CD4-positive, alpha-beta T cell (primary cell): Measurements from ENCODE around the gene KLK1. TPM values are rescaled to one million over a fixed set of nuclear protein-coding genes. Genes with fewer than 3 reads are reported as not detected.

Experiments used
- ATAC-seq: fragments of 200-7000 bp; cut with Tn5 transposase; one replicate; pipeline ENCODE4 v1.10.0; 2022; ENCODE audit warnings: mild to moderate bottlenecking; ENCODE audit not compliant: poor library complexity
- CTCF ChIA-PET: fragments of 350-600 bp; sonication (Branson Sonifier 250); formaldehyde crosslinking; loops from one replicate; lab custom pipeline; 2021; ENCODE audit warnings: antibody characterized with exemption, inconsistent platforms; lab: Charles Lee
- POLR2A ChIA-PET: fragments of 350-600 bp; sonication (Branson Sonifier 250); formaldehyde crosslinking; loops from one replicate; lab custom pipeline; 2021; ENCODE audit warnings: antibody characterized with exemption, inconsistent platforms; lab: Charles Lee
- DNase-seq, 14 experiments: peaks; one replicate each; pipeline ENCODE4 v3.0.0-alpha.2; 2013 to 2020; ENCODE audit warnings: mixed read lengths in 2 of 14
- H3K27ac ChIP-seq, 2 donors: one replicate each; pipeline versions ENCODE4 v1.5.1 to v1.7.0; 2013; ENCODE audit warnings: low read length in 2 of 2, low read depth in 1 of 2, mild to moderate bottlenecking in 1 of 2
- H3K27me3 ChIP-seq, 2 experiments: 1 replicate in 1 of 2; 2 replicates in 1 of 2; pipeline versions ENCODE4 v1.6.1 to v1.7.0; 2013; ENCODE audit warnings: low read length in 2 of 2, control low read depth in 1 of 2, mild to moderate bottlenecking in 1 of 2, moderate library complexity in 1 of 2; ENCODE audit not compliant: insufficient read depth in 2 of 2, control insufficient read depth in 1 of 2
- H3K36me3 ChIP-seq: one replicate; pipeline ENCODE4 v1.6.1; 2013; ENCODE audit warnings: low read length, control low read depth; ENCODE audit not compliant: insufficient read depth
- H3K4me1 ChIP-seq: one replicate; pipeline ENCODE4 v1.6.1; 2013; ENCODE audit warnings: low read length, control low read depth; ENCODE audit not compliant: insufficient read depth
- H3K4me3 ChIP-seq: one replicate; pipeline ENCODE4 v1.5.1; 2013; ENCODE audit warnings: mild to moderate bottlenecking, low read length, moderate library complexity
- H3K9me3 ChIP-seq, 2 experiments: 1 replicate in 1 of 2; 2 replicates in 1 of 2; pipeline versions ENCODE4 v1.6.1 to v1.7.0; 2013; ENCODE audit warnings: low read length in 2 of 2, mild to moderate bottlenecking in 2 of 2, control low read depth in 1 of 2, moderate library complexity in 1 of 2; ENCODE audit not compliant: control insufficient read depth in 1 of 2, insufficient read depth in 1 of 2
- H3K27ac Mint-ChIP-seq: one replicate; pipeline ENCODE4 v1.8.0; 2020; ENCODE audit warnings: mixed read lengths
- H3K27me3 Mint-ChIP-seq: one replicate; pipeline ENCODE4 v1.8.0; 2021; ENCODE audit warnings: mixed read lengths
- H3K36me3 Mint-ChIP-seq: one replicate; pipeline ENCODE4 v1.8.0; 2021; ENCODE audit warnings: low read depth, mixed read lengths
- H3K4me1 Mint-ChIP-seq: one replicate; pipeline ENCODE4 v1.8.0; 2021; ENCODE audit warnings: low read depth, mixed read lengths
- H3K4me3 Mint-ChIP-seq: one replicate; pipeline ENCODE4 v1.8.0; 2020; ENCODE audit warnings: mild to moderate bottlenecking, mixed read lengths
- H3K9me3 Mint-ChIP-seq: one replicate; pipeline ENCODE4 v1.8.0; 2020; ENCODE audit warnings: mixed read lengths
- intact Hi-C, 2 experiments: fragments of 100-400 bp; cut with DNase I in 1 of 2; cut with micrococcal nuclease in 1 of 2; formaldehyde crosslinking; loops; one replicate each; pipeline versions ENCODE4 v1.15.1 to v1.9.0; 2023 to 2025; cut with DNase I, micrococcal nuclease
- total RNA-seq, 174 experiments: library from RNA in 2 of 174; stranded (reverse) in 2 of 174; gene quantifications; one replicate each; pipeline ENCODE4 v1.2.3 and lab custom pipeline; 2021 to 2026
- TF ChIP-seq, protein P1 (sequence below): fragments of 200-600 bp; IDR thresholded peaks from one replicate; pipeline ENCODE4 v1.8.0; 2022; ENCODE audit warnings: antibody characterized with exemption, mild to moderate bottlenecking

Gene KLK1
- total RNA-seq, 2 experiments from 2014 or later = not detected

GRCh38 chr19:50793558-50794065 is 30.0 kb downstream of the KLK1 start:
- TF ChIP-seq, protein P1, sequence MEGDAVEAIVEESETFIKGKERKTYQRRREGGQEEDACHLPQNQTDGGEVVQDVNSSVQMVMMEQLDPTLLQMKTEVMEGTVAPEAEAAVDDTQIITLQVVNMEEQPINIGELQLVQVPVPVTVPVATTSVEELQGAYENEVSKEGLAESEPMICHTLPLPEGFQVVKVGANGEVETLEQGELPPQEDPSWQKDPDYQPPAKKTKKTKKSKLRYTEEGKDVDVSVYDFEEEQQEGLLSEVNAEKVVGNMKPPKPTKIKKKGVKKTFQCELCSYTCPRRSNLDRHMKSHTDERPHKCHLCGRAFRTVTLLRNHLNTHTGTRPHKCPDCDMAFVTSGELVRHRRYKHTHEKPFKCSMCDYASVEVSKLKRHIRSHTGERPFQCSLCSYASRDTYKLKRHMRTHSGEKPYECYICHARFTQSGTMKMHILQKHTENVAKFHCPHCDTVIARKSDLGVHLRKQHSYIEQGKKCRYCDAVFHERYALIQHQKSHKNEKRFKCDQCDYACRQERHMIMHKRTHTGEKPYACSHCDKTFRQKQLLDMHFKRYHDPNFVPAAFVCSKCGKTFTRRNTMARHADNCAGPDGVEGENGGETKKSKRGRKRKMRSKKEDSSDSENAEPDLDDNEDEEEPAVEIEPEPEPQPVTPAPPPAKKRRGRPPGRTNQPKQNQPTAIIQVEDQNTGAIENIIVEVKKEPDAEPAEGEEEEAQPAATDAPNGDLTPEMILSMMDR = no peak

DNA sequence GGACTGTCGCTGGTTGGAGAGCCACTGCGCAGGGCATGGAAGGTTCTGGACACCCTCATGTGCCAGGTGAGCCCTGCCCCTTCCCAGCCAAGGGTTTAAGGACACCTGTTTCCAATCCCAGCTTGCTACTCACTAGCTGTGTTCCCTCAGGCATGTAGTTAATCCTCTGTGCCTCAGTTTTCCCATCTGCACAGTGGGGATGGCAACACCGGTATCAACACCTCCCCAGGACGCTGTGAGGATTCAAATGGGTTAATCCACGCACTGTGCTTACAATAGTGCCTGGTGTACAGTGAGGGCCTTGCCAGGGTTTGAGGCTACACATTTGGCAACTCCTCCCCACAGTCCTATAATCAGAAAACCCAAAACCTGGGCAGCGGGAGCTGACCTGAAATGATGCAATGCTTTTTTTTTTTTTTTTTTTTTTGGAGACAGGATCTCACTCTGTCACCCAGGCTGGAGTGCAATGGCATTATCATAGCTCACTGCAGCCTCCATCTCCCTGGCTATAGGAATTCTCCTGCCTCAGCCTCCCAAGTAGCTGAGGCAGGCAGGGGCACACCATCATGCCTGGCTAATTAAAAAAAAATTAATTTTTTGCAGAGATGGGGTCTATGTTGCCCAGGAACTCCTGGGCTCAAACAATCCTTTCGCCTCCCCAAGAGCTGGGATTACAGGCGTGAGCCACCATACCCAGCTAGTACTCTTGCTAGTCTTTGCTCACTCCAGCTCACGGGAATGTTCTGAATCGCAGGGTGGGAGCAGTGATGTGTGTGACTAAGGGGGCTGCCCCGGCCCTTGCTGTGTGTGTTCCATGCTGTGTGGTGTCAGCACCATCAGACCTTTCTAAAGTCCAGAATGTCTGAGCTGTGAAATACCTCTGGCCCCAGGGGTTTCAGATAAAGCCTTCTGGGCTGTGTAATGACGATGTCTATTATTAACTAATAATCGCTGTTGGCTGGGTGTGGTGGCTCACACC is 31.0 kb downstream of the KLK1 start:
- TF ChIP-seq, protein P1 = no peak
- Histone ChIP-seq H3K9me3 (no peaks in the 10 kb centered on the region), H3K4me1 (peaks cover 15% of the 10 kb centered on the region), H3K27me3 (no peaks in the 10 kb centered on the region), H3K4me3 (no peak overlapping the region), H3K27ac (no peak overlapping the region), H3K36me3 (peaks cover 5% of the 10 kb centered on the region)
- DNase-seq (no peak), ATAC-seq (no peak)
- intact Hi-C loops = no loop called here
- Mint-ChIP-seq H3K27ac (no peak overlapping the region), H3K9me3 (no peaks in the 10 kb centered on the region), H3K27me3 (no peaks in the 10 kb centered on the region), H3K4me3 (no peak overlapping the region), H3K4me1 (peaks cover 5% of the 10 kb centered on the region), H3K36me3 (peaks cover 7% of the 10 kb centered on the region)
- ChIA-PET CTCF (no interaction called here), POLR2A (no interaction called here)

More at GRCh38 chr19:50793558-50794065, 30.0 kb downstream of the KLK1 start:
- no peak overlapping the region for H3K4me3 Mint-ChIP-seq
- H3K27me3 Mint-ChIP-seq = no peaks in the 10 kb centered on the region
- no peaks in the 10 kb centered on the region for H3K9me3 ChIP-seq
- no peak overlapping the region for H3K27ac ChIP-seq
- H3K27ac Mint-ChIP-seq = no peak overlapping the region
- CTCF ChIA-PET = no interaction called here
- no peaks in the 10 kb centered on the region for H3K27me3 ChIP-seq
- H3K4me1 ChIP-seq = peaks cover 15% of the 10 kb centered on the region
- no peak overlapping the region for H3K4me3 ChIP-seq
- peaks cover 14% of the 10 kb centered on the region for H3K36me3 ChIP-seq
- ATAC-seq (no peak), DNase-seq (no peak)
- peaks cover 5% of the 10 kb centered on the region for H3K4me1 Mint-ChIP-seq
- no peaks in the 10 kb centered on the region for H3K9me3 Mint-ChIP-seq
- peaks cover 16% of the 10 kb centered on the region for H3K36me3 Mint-ChIP-seq
- POLR2A ChIA-PET = no interaction called here
- intact Hi-C loops = no loop called here

DNA sequence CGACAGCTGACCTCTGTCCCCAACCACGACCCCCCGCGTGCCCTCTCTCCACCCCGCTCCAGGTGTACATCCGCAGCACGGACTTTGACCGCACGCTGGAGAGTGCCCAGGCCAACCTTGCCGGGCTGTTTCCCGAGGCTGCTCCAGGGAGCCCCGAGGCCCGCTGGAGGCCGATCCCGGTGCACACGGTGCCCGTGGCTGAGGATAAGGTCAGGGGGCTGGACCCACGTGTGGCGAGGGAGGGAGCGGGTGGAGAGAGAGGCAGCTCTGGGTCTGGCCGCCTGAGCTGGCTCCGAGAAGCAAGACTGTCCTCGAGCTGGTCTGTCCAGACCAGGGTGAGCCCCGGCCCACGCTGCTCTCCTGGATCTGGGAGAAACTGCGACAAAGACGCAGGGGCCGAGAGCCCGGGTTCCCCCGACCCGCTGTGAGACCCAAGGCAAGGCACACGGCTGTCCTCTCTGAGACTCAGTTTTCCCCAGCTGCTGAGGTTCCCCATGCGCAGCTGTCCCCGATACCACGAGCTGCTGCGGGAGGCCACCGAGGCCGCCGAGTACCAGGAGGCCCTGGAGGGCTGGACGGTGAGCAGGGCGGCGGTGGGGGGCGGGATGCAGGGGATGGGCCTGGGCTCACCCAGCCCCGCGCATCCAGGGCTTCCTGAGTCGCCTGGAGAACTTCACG is 31.9 kb downstream of the KLK1 start:
- Histone ChIP-seq H3K27ac (no peak overlapping the region), H3K4me1 (peaks cover 15% of the 10 kb centered on the region), H3K36me3 (no peaks in the 10 kb centered on the region), H3K4me3 (no peak overlapping the region), H3K9me3 (no peaks in the 10 kb centered on the region), H3K27me3 (no peaks in the 10 kb centered on the region)
- no peaks in the 10 kb centered on the region for H3K9me3 Mint-ChIP-seq
- no peak overlapping the region for H3K4me3 Mint-ChIP-seq
- no peaks in the 10 kb centered on the region for H3K36me3 Mint-ChIP-seq
- intact Hi-C loops = no loop called here
- H3K27me3 Mint-ChIP-seq = no peaks in the 10 kb centered on the region
- peaks cover 5% of the 10 kb centered on the region for H3K4me1 Mint-ChIP-seq
- H3K27ac Mint-ChIP-seq = no peak overlapping the region
- CTCF ChIA-PET = no interaction called here
- DNase-seq = no peak
- POLR2A ChIA-PET = no interaction called here
- TF ChIP-seq, protein P1 = no peak
- no peak for ATAC-seq
